ENCODE data around the gene GSN.

DNA sequence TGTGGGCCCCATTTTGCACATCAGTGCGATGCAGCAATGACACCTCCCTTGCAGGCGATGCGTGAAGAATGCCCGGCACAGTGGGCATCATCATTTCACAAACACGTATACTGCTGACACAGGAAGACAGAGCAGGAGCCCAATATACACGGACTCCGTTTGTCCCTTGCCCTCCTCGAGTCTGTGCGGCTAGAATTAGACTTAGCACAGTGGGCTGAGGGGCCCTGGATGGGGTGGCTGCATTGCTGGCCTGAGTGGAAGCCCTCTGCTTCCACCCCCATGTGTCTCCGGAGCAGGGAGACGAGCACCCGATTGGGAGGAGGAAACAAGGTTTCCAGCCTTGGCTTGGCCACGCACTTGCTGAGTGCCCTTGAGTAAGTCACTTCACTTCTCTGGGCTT is 40.8 kb downstream of the GSN start:
- TF ChIP-seq, protein P1, sequence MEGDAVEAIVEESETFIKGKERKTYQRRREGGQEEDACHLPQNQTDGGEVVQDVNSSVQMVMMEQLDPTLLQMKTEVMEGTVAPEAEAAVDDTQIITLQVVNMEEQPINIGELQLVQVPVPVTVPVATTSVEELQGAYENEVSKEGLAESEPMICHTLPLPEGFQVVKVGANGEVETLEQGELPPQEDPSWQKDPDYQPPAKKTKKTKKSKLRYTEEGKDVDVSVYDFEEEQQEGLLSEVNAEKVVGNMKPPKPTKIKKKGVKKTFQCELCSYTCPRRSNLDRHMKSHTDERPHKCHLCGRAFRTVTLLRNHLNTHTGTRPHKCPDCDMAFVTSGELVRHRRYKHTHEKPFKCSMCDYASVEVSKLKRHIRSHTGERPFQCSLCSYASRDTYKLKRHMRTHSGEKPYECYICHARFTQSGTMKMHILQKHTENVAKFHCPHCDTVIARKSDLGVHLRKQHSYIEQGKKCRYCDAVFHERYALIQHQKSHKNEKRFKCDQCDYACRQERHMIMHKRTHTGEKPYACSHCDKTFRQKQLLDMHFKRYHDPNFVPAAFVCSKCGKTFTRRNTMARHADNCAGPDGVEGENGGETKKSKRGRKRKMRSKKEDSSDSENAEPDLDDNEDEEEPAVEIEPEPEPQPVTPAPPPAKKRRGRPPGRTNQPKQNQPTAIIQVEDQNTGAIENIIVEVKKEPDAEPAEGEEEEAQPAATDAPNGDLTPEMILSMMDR (IDR thresholded peaks at IDR 0.05 in 4 of 5, conservative IDR thresholded peaks at IDR 0.05 in 1 of 5) = no peak
- TF ChIP-seq POLR2A (IDR thresholded peaks at IDR 0.05) = no peak
